Osteoblast (primary cell): ENCODE data around the gene EP300. TPM values are rescaled to one million over a fixed set of nuclear protein-coding genes. Genes with fewer than 3 reads are reported as not detected.
A peak's percentile ranks its signal among the peaks of the same experiment; 100 is the strongest.
"Not testable (repeated sequence)": the region's sequence is repeated elsewhere in the genome, so short reads cannot be mapped to it uniquely, and the experiment has no call there.

Experiments used
- DNase-seq: peaks from one replicate; pipeline ENCODE4 v3.0.0; 2011; ENCODE audit warnings: low spot score, mixed read lengths; ENCODE audit not compliant: insufficient read length; ENCODE audit errors: missing footprints
- H2AFZ ChIP-seq: 2 replicates; pipeline ENCODE4 v1.6.0; 2011; ENCODE audit warnings: mild to moderate bottlenecking, low read length
- H3K27ac ChIP-seq: 2 replicates; pipeline ENCODE4 v1.5.1; 2011; ENCODE audit warnings: mild to moderate bottlenecking, low read depth, low read length, moderate library complexity
- H3K27me3 ChIP-seq: 2 replicates; pipeline ENCODE4 v1.6.0; 2012; ENCODE audit warnings: mild to moderate bottlenecking, control low read depth, inconsistent platforms, low read length, moderate library complexity; ENCODE audit not compliant: insufficient read depth
- H3K36me3 ChIP-seq: 2 replicates; pipeline ENCODE4 v1.5.1; 2011; ENCODE audit warnings: mild to moderate bottlenecking, low read length, control low read depth, moderate library complexity; ENCODE audit not compliant: insufficient read depth
- H3K4me1 ChIP-seq: 2 replicates; pipeline ENCODE4 v1.5.1; 2011; ENCODE audit warnings: mild to moderate bottlenecking, low read length, control low read depth, moderate library complexity; ENCODE audit not compliant: insufficient read depth
- H3K4me2 ChIP-seq: 2 replicates; pipeline ENCODE4 v1.6.0; 2011; ENCODE audit warnings: mild to moderate bottlenecking, low read length; ENCODE audit not compliant: insufficient read depth
- H3K4me3 ChIP-seq: fragments of 200-600 bp; sonication (generic); 3 replicates; pipeline ENCODE4 v1.5.1; 2012; ENCODE audit warnings: mild to moderate bottlenecking, low read length, inconsistent platforms; ENCODE audit not compliant: insufficient read depth
- H3K79me2 ChIP-seq: 2 replicates; pipeline ENCODE4 v1.6.0; 2012; ENCODE audit warnings: mild to moderate bottlenecking, low read length, control low read depth, inconsistent platforms; ENCODE audit not compliant: insufficient read depth
- H3K9me3 ChIP-seq: 2 replicates; pipeline ENCODE4 v1.5.1; 2011; ENCODE audit warnings: low read depth, low read length, control low read depth
- H4K20me1 ChIP-seq: 2 replicates; pipeline ENCODE4 v1.6.0; 2012; ENCODE audit warnings: mild to moderate bottlenecking, low read length, control low read depth; ENCODE audit not compliant: insufficient read depth
- CTCF ChIP-seq: IDR thresholded peaks from 2 replicates; pipeline ENCODE4 v1.5.1; 2011; ENCODE audit warnings: mild to moderate bottlenecking, low read depth, low read length, moderate library complexity; ENCODE audit errors: extremely low read depth
- total RNA-seq: library from RNA; depleted of rRNA; stranded (reverse); fragments of >200 nt; gene quantifications from 2 replicates; pipeline ENCODE4 v1.2.3, GENCODE V29; 2012

The EP300 gene
- total RNA-seq, 1 donor, result 67.7 TPM

GRCh38 chr22:41048791-41049717, 43.3 kb upstream of the EP300 start:
- H3K79me2 ChIP-seq, result no peaks in the 10 kb centered on the region
- peak overlapping the region; percentile 47 for H3K4me3 ChIP-seq

GRCh38 chr22:41049795-41050194, 42.6 kb upstream of the EP300 start:
- H3K79me2 ChIP-seq, H3K4me3 ChIP-seq, DNase-seq, H3K27ac ChIP-seq, H3K36me3 ChIP-seq, H3K9me3 ChIP-seq, H3K27me3 ChIP-seq, H4K20me1 ChIP-seq, H3K4me2 ChIP-seq: not testable (repeated sequence)
- peak overlapping the region; percentile 90 for H2AFZ ChIP-seq
- H3K4me1 ChIP-seq, result peaks cover 14% of the 10 kb centered on the region

More at GRCh38 chr22:41048791-41049717, 43.3 kb upstream of the EP300 start:
- Histone ChIP-seq H3K27ac (no peak overlapping the region), H3K4me1 (peaks cover 14% of the 10 kb centered on the region), H3K9me3 (no peaks in the 10 kb centered on the region), H3K36me3 (no peaks in the 10 kb centered on the region), H4K20me1 (no peaks in the 10 kb centered on the region), H2AFZ (peak overlapping the region; percentile 90), H3K4me2 (peak overlapping the region; percentile 74), H3K27me3 (no peaks in the 10 kb centered on the region)
- no peak for TF ChIP-seq CTCF
- DNase-seq, result peak; percentile 90

- DNase-seq, result no peak
- H3K4me3 ChIP-seq, result no peak overlapping the region
- H3K4me2 ChIP-seq, result no peak overlapping the region
- no peaks in the 10 kb centered on the region for H3K27me3 ChIP-seq
- no peak overlapping the region for H3K27ac ChIP-seq
- H3K4me1 ChIP-seq, result peaks cover 14% of the 10 kb centered on the region
- TF ChIP-seq CTCF, result peak; percentile 30
- H4K20me1 ChIP-seq, result no peaks in the 10 kb centered on the region
- no peaks in the 10 kb centered on the region for H3K36me3 ChIP-seq
- H3K79me2 ChIP-seq, result no peaks in the 10 kb centered on the region
- no peak overlapping the region for H2AFZ ChIP-seq
- no peaks in the 10 kb centered on the region for H3K9me3 ChIP-seq
Measured at GRCh38 chr22:41050883-41051282, 41.5 kb upstream of the EP300 start.

- Histone ChIP-seq H3K4me1 (peaks cover 14% of the 10 kb centered on the region), H3K4me2 (peak overlapping the region; percentile 40), H2AFZ (no peak overlapping the region), H3K9me3 (no peaks in the 10 kb centered on the region), H3K36me3 (no peaks in the 10 kb centered on the region), H3K27me3 (no peaks in the 10 kb centered on the region), H4K20me1 (no peaks in the 10 kb centered on the region), H3K4me3 (no peak overlapping the region), H3K27ac (no peak overlapping the region), H3K79me2 (no peaks in the 10 kb centered on the region)
- DNase-seq, result no peak
- TF ChIP-seq CTCF, result no peak
Measured at GRCh38 chr22:41052661-41053490, 39.5 kb upstream of the EP300 start.
